GM12878 (cell line): ENCODE data around the gene ASCL4. TPM values are rescaled to one million over a fixed set of nuclear protein-coding genes. Genes with fewer than 3 reads are reported as not detected.

ENCODE experiments used
- ATAC-seq: fragments of 200-7000 bp; cut with Tn5 transposase; 3 replicates; pipeline ENCODE4 v1.9.1; 2020; ENCODE audit warnings: mild to moderate bottlenecking, moderate library complexity
- BruUV-seq: library from RNA; stranded (reverse); fragments of 400-500 nt; replicated peaks from 2 replicates; lab custom pipeline; 2021; lab: Mats Ljungman, UMichigan
- CTCF ChIA-PET: fragments of 300-600 bp; sonication (Branson Sonifier 250); formaldehyde crosslinking; extraction: SDS; loops from one replicate; lab custom pipeline; 2021; ENCODE audit warnings: inconsistent platforms; lab: Yijun Ruan, JAX
- POLR2A ChIA-PET: fragments of 350-600 bp; formaldehyde crosslinking; extraction: SDS; loops from one replicate; lab custom pipeline; 2021; ENCODE audit warnings: inconsistent platforms; lab: Charles Lee
- RAD21 ChIA-PET: fragments of 300-600 bp; sonication (Branson Sonifier 250); formaldehyde crosslinking; loops from one replicate; lab custom pipeline; 2023; ENCODE audit warnings: antibody characterized with exemption; ENCODE audit not compliant: unreplicated experiment; lab: Charles Lee
- SMC1A ChIA-PET: fragments of 300-600 bp; sonication (Branson Sonifier 250); formaldehyde crosslinking; loops from one replicate; lab custom pipeline; 2023; ENCODE audit not compliant: unreplicated experiment, uncharacterized antibody; lab: Charles Lee
- DNase-seq: peaks from one replicate; pipeline ENCODE4 v3.0.0-alpha.2; 2011; ENCODE audit warnings: low read depth, low spot score
- FAIRE-seq: peaks from 3 replicates; lab custom pipeline; 2011; peaks lifted over from hg19 to GRCh38; lab: Jason Lieb, UNC
- H2AFZ ChIP-seq: 2 replicates; pipeline ENCODE4 v1.6.0; 2011; ENCODE audit warnings: low read depth, low read length, control low read depth; ENCODE audit not compliant: control insufficient read depth
- H3K27ac ChIP-seq: 2 replicates; pipeline ENCODE4 v1.5.1; 2011; ENCODE audit warnings: control low read depth; ENCODE audit not compliant: control insufficient read depth, insufficient read depth
- H3K27me3 ChIP-seq, 2 experiments: replicated peaks in 1 of 2; 2 replicates each; pipeline versions ENCODE4 v1.6.0 to v1.6.1; 2011; ENCODE audit warnings: low read length in 1 of 2; ENCODE audit not compliant: control insufficient read depth in 2 of 2, insufficient read depth in 2 of 2
- H3K36me3 ChIP-seq, 2 experiments: 2 replicates each; pipeline ENCODE4 v1.5.1; 2011; ENCODE audit warnings: low read length in 1 of 2; ENCODE audit not compliant: control insufficient read depth in 2 of 2, insufficient read depth in 2 of 2
- H3K4me1 ChIP-seq: 2 replicates; pipeline ENCODE4 v1.6.1; 2011; ENCODE audit warnings: mild to moderate bottlenecking, low read length, moderate library complexity, mixed read lengths; ENCODE audit not compliant: control insufficient read depth, insufficient read depth
- H3K4me2 ChIP-seq: 2 replicates; pipeline ENCODE4 v1.6.0; 2011; ENCODE audit warnings: control low read depth; ENCODE audit not compliant: control insufficient read depth, insufficient read depth
- H3K4me3 ChIP-seq: fragments of 200-600 bp; sonication (generic); 2 replicates; pipeline ENCODE4 v1.5.1; 2016
- H3K79me2 ChIP-seq: 2 replicates; pipeline ENCODE4 v1.6.0; 2011; ENCODE audit warnings: low read length; ENCODE audit not compliant: control insufficient read depth, insufficient read depth
- H3K9ac ChIP-seq: 2 replicates; pipeline ENCODE4 v1.8.0; 2011; ENCODE audit warnings: low read length, control low read depth, mixed read lengths; ENCODE audit not compliant: control insufficient read depth, insufficient read depth
- H3K9me3 ChIP-seq: replicated peaks from 3 replicates; pipeline ENCODE4 v1.5.1; 2011; ENCODE audit warnings: mild to moderate bottlenecking, low read length; ENCODE audit not compliant: control insufficient read depth, insufficient read depth
- H4K20me1 ChIP-seq: 2 replicates; pipeline ENCODE4 v1.6.0; 2011; ENCODE audit not compliant: control insufficient read depth, insufficient read depth
- CEBPB ChIP-seq, 2 experiments: fragments of 150-350 bp in 1 of 2; IDR thresholded peaks; 2 replicates each; pipeline ENCODE4 v1.6.1; 2012 to 2014; ENCODE audit warnings: low read depth in 2 of 2, low read length in 2 of 2, borderline replicate concordance in 1 of 2, inconsistent platforms in 1 of 2
- CHD1 ChIP-seq: IDR thresholded peaks from 2 replicates; pipeline ENCODE4 v1.6.1; 2012; ENCODE audit warnings: low read depth, low read length, improper control_type of control experiment
- CREM ChIP-seq: IDR thresholded peaks from 2 replicates; pipeline ENCODE4 v1.6.1; 2014; ENCODE audit warnings: antibody characterized with exemption, low read depth
- FOS ChIP-seq: IDR thresholded peaks from 3 replicates; pipeline ENCODE4 v1.6.1; 2011; ENCODE audit warnings: borderline replicate concordance; ENCODE audit not compliant: insufficient read length; ENCODE audit errors: extremely low read depth
- FOXK2 ChIP-seq: fragments of 450-650 bp; IDR thresholded peaks from 2 replicates; pipeline ENCODE4 v1.6.1; 2017; ENCODE audit warnings: mild to moderate bottlenecking, moderate library complexity
- HCFC1 ChIP-seq: fragments of 150-350 bp; IDR thresholded peaks from 2 replicates; pipeline ENCODE4 v1.6.1; 2014; ENCODE audit warnings: low read length
- IKZF1 ChIP-seq: fragments of 450-650 bp; conservative IDR thresholded peaks from 2 replicates; pipeline ENCODE4 v1.6.1; 2017; ENCODE audit warnings: antibody characterized with exemption, mild to moderate bottlenecking
- IKZF2 ChIP-seq, 2 experiments: fragments of 450-650 bp; IDR thresholded peaks; 2 replicates each; pipeline ENCODE4 v1.6.1; 2017; ENCODE audit warnings: mild to moderate bottlenecking in 2 of 2, moderate library complexity in 2 of 2
- RAD51 ChIP-seq: fragments of 450-650 bp; IDR thresholded peaks from 2 replicates; pipeline ENCODE4 v1.6.1; 2016; ENCODE audit warnings: moderate library complexity, mild to moderate bottlenecking, inconsistent platforms
- RB1 ChIP-seq: fragments of 450-650 bp; formaldehyde crosslinking; IDR thresholded peaks from 2 replicates; pipeline ENCODE4 v1.6.1; 2017; ENCODE audit warnings: mild to moderate bottlenecking, borderline replicate concordance
- STAT1 ChIP-seq: fragments of 450-650 bp; conservative IDR thresholded peaks from 2 replicates; pipeline ENCODE4 v1.6.1; 2014; ENCODE audit warnings: antibody characterized with exemption, mild to moderate bottlenecking
- ZNF217 ChIP-seq: fragments of 450-650 bp; IDR thresholded peaks from 2 replicates; pipeline ENCODE4 v1.6.1; 2017; ENCODE audit warnings: antibody characterized with exemption, mild to moderate bottlenecking
- ZNF24 ChIP-seq: fragments of 450-650 bp; IDR thresholded peaks from 2 replicates; pipeline ENCODE4 v1.6.1; 2017; ENCODE audit warnings: antibody characterized with exemption, mild to moderate bottlenecking
- WGBS: methylation state at CpG from one replicate; pipeline ENCODE4 v1.1.6; 2016; ENCODE audit warnings: low lambda C conversion rate; ENCODE audit not compliant: insufficient replicate concordance, insufficient coverage; ENCODE audit errors: missing lambda C conversion rate; 5-methylcytosine and 5-hydroxymethylcytosine counted together
- in situ Hi-C: fragments of 300-500 bp; cut with MboI; formaldehyde crosslinking; loops from 9 replicates; pipeline ENCODE4 v1.14.3; 2018; ENCODE audit warnings: mixed read lengths
- intact Hi-C: fragments of 100-400 bp; cut with micrococcal nuclease; formaldehyde crosslinking; loops from one replicate; pipeline ENCODE4 v1.14.2; 2022; ENCODE audit not compliant: unreplicated experiment
- polyA plus RNA-seq, 11 experiments: library from polyadenylated mRNA; depleted of rRNA in 4 of 11; unstranded in 6 of 11; stranded (reverse) in 5 of 11; fragments of >200 nt; fragmentation: Nextera tagmentation in 4 of 11; fragmentation: Illumina TruSeq in 1 of 11; extraction: Ambion mirVana in 4 of 11; extraction: Trizol in 1 of 11; gene quantifications; 1 replicate in 1 of 11; 2 replicates in 10 of 11; pipeline versions ENCODE4 v1.2.1 to v1.2.3, GENCODE V29; 2011 to 2016; ENCODE audit warnings: inconsistent platforms in 2 of 11, missing spikeins in 2 of 11, low read depth in 1 of 11
- total RNA-seq, 4 experiments: library from RNA; depleted of rRNA in 3 of 4; stranded (reverse); fragments of >200 nt in 3 of 4; fragmentation: Illumina TruSeq in 1 of 4; extraction: Trizol in 1 of 4; gene quantifications; 2 replicates each; pipeline versions ENCODE4 v1.2.1 to v1.2.3, GENCODE V29; 2013 to 2021
- TF ChIP-seq, protein P1 (sequence below): IDR thresholded peaks from 2 replicates; pipeline ENCODE4 v1.6.1; 2012; ENCODE audit warnings: low read depth, low read length, improper control_type of control experiment

Gene ASCL4
- total and polyA plus RNA-seq, 10 of the 15 experiments (the other 5 are each of a cell fraction or from before 2014, with no cell fraction given): not detected

DNA sequence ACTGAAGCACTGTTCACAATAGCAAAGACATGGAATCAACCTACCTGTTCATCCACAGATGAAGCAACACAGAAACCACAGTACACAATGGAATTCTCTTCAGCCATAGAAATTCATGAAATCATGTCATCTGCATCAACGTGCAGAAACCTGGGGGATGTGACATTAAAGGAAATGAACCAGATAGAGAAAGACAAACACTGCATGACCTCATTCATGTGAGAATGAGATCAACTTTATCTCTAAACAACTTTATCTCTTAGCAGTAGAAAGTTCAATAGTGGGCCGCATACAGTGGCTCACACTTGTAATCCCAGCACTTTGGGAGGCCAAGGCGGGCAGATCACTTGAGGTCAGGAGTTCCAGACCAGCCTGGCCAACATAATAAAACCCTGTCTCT lies 19.9 kb downstream of the ASCL4 start:
- TF ChIP-seq CHD1 (no peak), RB1 (no peak), HCFC1 (no peak), ZNF24 (no peak), FOS (no peak), CEBPB (IDR thresholded peaks at IDR 0.05; ENCODE audit: borderline replicate concordance in 1 of 2, low read depth in 2 of 2, low read length in 2 of 2) (no peak)
- ChIA-PET CTCF (no interaction called here), POLR2A (interaction anchor here (0.7 kb wide), 1 partner anchor 722 kb away, joined by 3 read pairs; no protein-coding TSS in a partner anchor), SMC1A (no interaction called here), RAD21 (no interaction called here)
- no peak overlapping the region for H3K4me2 ChIP-seq
- H3K9ac ChIP-seq: no peak overlapping the region
- no peak for DNase-seq
- H4K20me1 ChIP-seq: no peaks in the 10 kb centered on the region
- peaks cover 0 to 3% of the 10 kb centered on the region in 2 experiments; a peak in 2 of 4 replicates for H3K27me3 ChIP-seq
- ATAC-seq: no peak
- BruUV-seq: no TSS peak
- no peak overlapping the region for H3K27ac ChIP-seq
- intact Hi-C loops (no loop called here), in situ Hi-C loops (no loop called here)
- peaks cover 5% of the 10 kb centered on the region; the same call in 2 of the 3 replicates for H3K9me3 ChIP-seq
- H3K36me3 ChIP-seq: no peaks in the 10 kb centered on the region
- no peaks in the 10 kb centered on the region for H3K4me1 ChIP-seq
- H3K4me3 ChIP-seq: no peak overlapping the region
- H2AFZ ChIP-seq: no peak overlapping the region
- FAIRE-seq: no peak
- WGBS: 47% methylated on average over 3 of the region's 3 CpGs
- H3K79me2 ChIP-seq: no peaks in the 10 kb centered on the region

DNA sequence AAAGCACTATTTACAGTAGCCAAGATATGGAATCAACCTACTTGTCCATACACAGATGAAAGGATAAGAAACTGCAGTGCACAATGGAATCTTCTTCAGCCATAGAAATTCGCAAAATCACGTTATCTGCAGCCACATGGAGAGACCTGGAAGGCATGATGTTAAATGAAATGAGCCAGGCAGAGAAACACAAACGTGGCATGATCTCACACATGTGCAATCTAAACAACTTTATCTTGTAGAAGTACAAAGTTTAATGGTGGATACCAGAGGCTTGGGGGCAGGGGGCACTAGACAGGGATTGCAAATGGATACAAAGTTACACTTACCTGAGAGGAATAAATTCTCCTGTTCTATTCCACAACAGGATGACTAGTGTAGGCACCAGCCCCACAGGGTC lies 24.1 kb downstream of the ASCL4 start:
- Histone ChIP-seq H3K4me2 (no peak overlapping the region), H3K79me2 (no peaks in the 10 kb centered on the region), H3K4me3 (no peak overlapping the region), H4K20me1 (no peaks in the 10 kb centered on the region), H3K4me1 (peaks cover 3% of the 10 kb centered on the region; the same call in 1 of the 2 replicates), H3K9me3 (no peaks in the 10 kb centered on the region; the same call in 2 of the 3 replicates), H2AFZ (no peak overlapping the region), H3K27ac (no peak overlapping the region), H3K9ac (no peak overlapping the region), H3K27me3 (no peaks in the 10 kb centered on the region; a peak in 2 of 4 replicates), H3K36me3 (no peaks in the 10 kb centered on the region)
- intact Hi-C loops: no loop called here
- CTCF ChIA-PET: no interaction called here
- WGBS: 0% methylated on average over 3 of the region's 3 CpGs
- RAD21 ChIA-PET: interaction anchor here (1.9 kb wide), 1 partner anchor 19 kb away, joined by 4 read pairs; no protein-coding TSS in a partner anchor
- FAIRE-seq: no peak
- ATAC-seq: no peak
- in situ Hi-C loops: no loop called here
- no TSS peak for BruUV-seq
- no peak for DNase-seq
- POLR2A ChIA-PET: no interaction called here
- SMC1A ChIA-PET: no interaction called here
- TF ChIP-seq CEBPB (IDR thresholded peaks at IDR 0.05; ENCODE audit: borderline replicate concordance in 1 of 2, low read depth in 2 of 2, low read length in 2 of 2) (no peak), CREM (no peak), FOXK2 (no peak), IKZF1 (no peak), RAD51 (no peak), IKZF2 (IDR thresholded peaks at IDR 0.05) (no peak), ZNF217 (no peak), STAT1 (no peak)
- TF ChIP-seq, protein P1, sequence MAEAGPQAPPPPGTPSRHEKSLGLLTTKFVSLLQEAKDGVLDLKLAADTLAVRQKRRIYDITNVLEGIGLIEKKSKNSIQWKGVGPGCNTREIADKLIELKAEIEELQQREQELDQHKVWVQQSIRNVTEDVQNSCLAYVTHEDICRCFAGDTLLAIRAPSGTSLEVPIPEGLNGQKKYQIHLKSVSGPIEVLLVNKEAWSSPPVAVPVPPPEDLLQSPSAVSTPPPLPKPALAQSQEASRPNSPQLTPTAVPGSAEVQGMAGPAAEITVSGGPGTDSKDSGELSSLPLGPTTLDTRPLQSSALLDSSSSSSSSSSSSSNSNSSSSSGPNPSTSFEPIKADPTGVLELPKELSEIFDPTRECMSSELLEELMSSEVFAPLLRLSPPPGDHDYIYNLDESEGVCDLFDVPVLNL: no peak
